Skin of body (tissue), 2 donors: Measurements from ENCODE around the gene CD4. TPM values are rescaled to one million over a fixed set of nuclear protein-coding genes. Genes with fewer than 3 reads are reported as not detected.
"Not testable (repeated sequence)": the region's sequence is repeated elsewhere in the genome, so short reads cannot be mapped to it uniquely, and the experiment has no call there.

Experiments used
- DNase-seq: peaks from one replicate; lab custom pipeline; 2025; lab: John Stamatoyannopoulos, UW
- total RNA-seq: library from RNA; depleted of rRNA; stranded (reverse); fragments of >200 nt; gene quantifications from one replicate; pipeline ENCODE4 v1.2.3, GENCODE V29; 2014

Gene CD4
- total RNA-seq, 1 donor from 2014 or later = 9.7 TPM

DNA sequence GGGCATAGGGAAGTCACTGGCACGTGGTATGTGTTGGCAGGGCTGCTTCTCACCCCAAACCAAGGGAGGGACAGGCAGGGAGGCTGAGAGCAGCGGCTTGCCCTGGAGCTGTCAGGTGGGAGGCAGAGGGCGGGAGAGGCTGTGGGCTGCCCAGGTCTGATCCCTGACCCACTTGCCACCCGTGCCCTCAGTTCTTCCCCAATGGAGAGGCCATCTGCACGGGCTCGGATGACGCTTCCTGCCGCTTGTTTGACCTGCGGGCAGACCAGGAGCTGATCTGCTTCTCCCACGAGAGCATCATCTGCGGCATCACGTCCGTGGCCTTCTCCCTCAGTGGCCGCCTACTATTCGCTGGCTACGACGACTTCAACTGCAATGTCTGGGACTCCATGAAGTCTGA is 56.1 kb downstream of the CD4 start:
- no peak for DNase-seq

DNA sequence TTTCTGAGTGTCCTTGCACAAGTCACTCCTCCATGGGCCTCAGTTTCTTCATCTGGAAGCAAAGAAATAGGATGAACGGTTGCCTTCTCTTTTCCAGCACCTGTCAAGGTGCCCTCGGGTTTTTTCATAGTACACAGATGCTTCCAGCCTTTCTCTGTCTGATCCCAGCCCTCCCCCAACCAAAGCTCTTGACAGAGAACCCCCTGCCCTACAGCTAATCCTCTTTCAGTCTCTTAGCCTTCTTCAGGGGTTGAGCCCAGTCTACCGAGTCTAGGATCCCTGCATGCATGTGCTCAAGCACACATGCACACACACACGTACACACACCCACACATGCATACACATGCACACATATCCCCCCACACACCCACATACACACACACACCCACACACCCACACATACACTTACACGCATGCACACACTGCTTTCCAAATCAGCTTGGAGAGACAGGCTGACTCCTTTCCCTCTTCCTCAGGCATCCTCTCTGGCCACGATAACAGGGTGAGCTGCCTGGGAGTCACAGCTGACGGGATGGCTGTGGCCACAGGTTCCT is 57.1 kb downstream of the CD4 start:
- no peak for DNase-seq

DNA sequence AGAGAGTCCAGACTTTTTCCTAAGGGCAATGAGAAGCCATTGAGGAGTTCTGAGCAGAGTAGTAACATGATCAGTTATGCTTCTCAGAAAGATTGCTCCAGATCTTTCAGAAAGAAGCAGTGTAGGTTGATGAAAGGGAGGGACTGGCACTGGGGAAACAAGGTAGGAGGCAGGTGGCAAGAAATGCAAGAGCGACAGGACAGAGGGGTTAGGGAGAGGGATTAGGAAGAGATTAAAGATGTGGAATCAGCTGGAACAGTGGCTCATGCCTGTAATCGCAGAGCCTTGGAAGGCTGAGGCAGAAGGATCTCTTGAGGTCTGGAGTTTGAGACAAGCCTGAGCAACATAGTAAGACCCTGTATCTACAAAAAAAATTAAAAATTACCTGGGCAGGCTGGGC is 58.3 kb downstream of the CD4 start:
- no peak for DNase-seq

DNA sequence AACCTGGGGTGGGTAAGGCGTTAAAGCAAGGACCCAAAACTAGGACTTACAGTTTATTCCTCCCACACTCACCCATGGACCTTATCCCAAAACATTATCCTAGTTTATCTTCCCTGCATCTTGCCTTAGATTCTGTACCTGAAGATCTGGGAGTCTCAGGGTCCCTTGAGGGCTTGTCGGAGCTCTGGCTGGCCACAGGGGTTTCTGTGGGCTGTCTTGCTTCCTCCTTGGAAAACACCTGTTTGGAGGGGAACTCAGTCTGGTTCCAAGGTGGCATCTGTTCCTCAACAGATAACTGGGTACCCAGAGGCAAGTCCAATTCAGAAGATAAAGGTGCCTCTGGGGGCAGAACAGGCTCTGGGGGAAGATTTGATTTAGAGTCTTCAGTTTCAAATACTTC is 60.1 kb downstream of the CD4 start:
- DNase-seq = no peak

DNA sequence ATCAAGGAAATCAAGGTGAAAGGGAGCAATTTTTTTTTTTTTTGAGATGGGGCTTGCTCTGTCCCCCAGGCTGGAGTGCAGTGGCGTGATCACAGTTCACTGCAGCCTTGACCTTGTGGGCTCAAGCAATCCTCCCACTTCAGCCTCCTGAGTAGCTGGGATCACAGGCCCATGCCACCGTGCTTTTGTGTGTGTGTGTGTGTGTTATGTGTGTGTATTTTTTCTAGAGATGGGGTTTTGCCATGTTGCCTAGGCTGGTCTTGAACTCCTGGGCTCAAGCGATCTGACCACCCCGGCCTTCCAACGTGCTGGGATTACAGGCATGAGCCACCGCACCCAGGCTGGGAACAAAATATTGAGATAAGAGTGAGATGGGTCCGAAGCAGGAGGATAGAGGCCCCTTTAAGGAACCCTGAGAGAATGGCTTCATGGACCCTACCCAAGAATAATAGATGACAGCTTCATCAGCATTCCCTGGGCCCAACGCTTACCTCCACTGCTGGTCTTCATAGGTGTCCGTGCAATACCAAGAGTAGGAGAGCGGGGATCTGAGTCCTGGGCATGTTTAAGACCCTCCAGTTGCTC is 60.7 kb downstream of the CD4 start:
- no peak for DNase-seq

DNA sequence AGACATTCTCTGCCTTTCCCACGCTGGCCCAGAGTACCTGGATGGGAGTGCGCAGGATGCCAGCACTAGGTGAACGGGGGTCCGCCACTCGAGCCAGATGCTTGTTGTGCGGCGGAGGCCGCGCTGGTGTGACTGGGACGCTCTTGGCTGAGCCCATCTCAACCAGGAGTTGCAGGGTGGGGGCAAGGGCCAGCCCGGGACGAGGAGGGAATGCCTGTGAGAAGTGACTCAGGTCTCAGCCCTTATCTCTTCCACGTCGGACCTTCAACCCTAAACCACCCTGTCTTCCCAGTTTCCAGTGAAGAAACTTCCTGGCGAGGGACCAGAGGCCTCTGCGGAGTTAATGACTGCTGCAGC is 61.4 kb downstream of the CD4 start:
- no peak for DNase-seq

DNA sequence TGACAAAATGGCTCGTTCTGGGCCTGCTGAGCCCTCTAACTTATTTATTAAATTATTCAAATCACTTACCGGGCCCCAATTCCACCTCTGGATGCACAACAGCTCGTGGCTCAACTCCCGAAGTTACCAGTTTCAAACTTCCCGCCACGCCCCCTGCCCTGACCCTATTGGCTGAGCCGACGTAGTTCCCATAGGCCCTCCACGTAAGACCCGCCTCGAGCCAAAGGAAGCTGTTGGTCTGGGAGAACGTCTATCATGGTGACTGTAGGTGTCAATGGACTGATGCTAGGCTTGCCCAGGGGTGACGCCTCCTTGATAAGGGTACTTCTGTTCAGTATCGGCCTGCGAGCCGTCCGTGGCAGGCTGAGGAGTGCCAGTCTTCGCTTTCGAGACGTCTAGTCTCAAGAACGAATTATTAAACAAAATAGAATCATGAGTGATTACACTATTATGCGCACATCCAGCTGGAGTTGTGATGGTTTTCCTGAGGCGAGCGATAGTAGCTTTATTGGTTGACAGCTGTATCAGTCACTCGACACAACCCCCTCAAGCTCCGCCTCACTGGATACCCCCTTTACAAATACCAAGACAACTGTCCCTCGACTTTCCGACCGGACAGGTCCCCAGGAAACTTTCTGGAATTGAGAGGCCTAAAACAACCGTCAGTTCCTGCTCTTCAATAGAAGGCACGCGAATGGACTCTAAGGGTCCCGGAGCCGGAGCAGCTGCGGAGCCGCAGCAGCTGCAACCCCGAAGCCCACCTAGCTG is 62.0 kb downstream of the CD4 start, which contains the start of gene CDCA3:
Gene CDCA3 (minus strand): TSS at position 134 of the 768 bp plus-strand sequence. CDS start 334 bp downstream, outside the sequence.
- DNase-seq = peak; percentile 98

DNA sequence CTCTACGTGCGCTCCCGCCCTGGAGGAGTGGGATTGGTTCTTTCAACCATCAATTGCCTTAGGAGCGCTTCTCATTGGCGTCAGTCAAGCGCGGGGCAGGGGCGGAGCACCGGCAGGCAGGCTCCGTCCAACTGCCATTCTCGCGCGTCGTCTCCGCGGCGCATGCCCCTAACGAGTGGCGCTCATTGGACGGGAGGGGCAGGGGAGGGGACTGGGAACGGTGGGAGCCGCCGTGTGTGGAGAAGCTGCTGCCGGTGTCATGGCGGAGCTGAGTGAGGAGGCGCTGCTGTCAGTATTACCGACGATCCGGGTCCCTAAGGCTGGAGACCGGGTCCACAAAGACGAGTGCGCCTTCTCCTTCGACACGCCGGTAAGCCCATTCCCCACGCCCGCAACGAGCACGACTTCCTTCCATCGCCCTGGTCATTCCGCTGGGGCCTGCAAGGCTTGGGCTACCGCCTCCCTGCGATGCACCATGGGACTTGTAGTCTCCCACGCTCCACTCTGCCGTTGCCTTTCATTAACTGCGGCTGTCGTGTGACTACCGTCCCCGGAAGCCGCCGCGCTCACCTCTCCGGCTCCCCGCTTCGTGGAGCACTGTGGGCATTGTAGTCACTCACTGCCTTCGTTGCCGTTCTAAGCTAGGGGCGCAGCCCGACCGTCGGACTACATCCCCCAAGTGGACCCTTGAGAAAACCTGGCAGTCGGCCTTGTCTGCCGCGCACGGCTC is 62.8 kb downstream of the CD4 start, which contains the start of gene USP5:
Gene USP5 (plus strand): TSS at position 230 of the 730 bp plus-strand sequence. CDS start 30 bp downstream, at position 260.
- peak; percentile 100 for DNase-seq

DNA sequence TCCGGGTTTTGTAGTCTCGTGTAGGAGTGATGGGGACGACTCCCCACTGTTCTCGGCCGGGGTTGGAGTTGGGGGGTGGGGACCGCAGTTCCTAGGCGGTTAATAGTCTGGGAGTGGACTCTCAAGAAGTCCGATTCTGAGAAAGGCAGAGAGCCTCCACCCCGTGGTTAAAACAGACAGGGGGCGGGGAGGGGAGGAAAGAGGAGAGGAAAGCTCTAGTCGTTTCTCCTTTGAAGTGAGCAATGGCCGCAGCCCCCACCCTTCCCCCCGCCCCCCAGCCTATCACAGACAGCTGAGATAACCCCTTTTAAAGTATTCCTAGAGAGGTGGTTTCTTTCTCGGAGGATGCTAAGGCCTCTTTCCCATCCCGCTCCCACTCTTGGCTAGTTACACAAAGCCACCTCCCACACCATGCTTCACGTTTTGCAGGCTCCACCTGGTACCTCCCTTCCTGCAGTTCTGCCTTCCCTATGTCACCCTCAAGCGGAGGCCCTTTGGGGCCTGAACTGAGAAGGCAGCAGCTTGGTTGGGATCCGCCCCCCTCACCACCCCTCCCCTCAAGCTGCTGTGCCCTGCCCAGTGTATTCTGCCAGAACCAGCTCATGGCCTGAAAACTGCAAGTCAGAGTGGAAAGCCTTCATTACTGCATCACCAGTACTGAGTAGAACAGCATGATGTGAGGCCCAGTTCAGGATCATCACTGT is 63.5 kb downstream of the CD4 start:
- DNase-seq = peak; percentile 34

DNA sequence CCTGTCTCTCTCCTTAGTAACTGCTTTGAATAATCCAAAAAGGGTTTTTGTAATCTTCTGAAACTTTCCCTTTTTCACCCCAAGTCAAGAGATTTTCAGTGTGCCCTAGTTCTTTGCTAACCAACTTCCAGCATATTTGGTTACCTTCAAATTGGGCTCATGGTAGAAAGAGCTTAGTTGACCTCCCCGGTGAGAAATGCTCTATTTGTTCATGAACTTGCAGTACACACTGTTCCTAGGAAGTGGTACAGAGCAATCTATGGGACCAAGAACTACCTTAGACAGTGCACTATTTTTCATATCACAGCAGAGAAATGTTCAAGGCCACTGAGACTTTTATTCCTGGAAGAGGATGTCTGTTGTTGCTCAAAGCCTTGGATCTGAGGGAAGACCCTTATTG is 64.3 kb downstream of the CD4 start:
- no peak for DNase-seq

DNA sequence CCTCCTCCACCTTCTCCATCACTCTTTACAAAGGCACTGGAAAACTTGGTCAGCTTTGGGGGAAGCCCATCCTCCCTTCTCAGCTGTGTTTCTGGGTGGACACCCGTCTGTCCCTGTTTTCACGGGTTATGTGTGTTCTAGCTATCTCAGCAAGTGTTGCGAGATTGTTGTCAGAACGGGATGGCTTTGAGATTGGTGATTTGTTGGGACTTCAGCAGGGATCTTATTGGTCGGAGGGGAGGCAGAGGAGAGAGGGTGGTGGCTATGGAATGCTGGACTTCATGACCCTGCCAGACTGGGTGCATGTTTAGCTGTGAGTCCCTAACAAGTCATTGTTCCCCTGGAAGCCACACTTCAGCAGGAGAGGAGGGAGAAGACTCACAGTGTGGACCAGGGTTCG is 64.7 kb downstream of the CD4 start:
- DNase-seq = no peak

DNA sequence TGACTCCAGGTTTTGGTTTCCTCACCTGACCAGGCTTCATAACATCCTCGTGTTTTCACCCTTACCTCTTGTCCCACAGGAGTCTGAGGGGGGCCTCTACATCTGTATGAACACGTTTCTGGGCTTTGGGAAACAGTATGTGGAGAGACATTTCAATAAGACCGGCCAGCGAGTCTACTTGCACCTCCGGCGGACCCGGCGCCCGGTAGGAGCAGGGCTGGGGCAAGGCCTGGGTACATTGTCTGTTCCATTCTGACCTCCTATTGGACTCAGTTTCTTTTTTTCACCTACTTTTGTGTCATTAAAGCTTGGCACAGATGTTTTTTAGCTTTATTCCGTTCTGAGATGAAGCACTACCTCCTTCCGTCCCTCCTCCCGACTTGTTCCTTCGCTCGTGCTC is 66.0 kb downstream of the CD4 start:
- DNase-seq = no peak

DNA sequence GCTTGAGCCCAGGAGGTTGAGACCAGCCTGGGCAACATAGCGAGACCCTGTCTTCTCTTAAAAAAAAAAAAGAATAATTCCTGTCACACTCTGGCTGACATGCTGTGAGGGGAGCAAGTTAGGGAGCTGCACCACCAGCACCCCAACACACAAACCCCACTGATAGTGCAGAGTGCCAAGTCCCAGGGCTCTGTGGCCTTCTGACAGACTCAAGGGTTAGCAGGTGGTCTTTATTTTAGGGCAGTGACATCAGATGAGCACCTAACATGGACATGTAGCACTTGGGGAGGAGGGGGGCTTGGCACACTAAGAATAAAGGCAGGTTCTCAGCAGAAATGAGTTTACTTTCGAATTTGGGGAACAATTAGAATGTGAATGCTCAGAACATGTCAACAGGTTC is 69.5 kb downstream of the CD4 start:
- DNase-seq = no peak

DNA sequence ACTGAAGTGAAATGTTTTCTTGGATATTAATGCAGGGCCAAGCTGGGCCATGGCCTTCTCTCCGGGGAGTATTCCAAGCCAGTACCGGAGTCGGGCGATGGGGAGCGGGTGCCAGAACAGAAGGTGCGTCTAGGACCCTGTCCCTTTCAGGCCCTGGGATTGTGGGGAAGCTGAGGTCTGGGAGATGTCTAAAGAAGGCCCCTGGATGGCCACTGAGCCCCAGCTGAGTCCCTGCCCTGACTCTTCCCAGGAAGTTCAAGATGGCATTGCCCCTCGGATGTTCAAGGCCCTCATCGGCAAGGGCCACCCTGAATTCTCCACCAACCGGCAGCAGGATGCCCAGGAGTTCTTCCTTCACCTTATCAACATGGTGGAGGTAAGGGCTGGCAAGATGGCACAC is 70.8 kb downstream of the CD4 start:
- no peak for DNase-seq

DNA sequence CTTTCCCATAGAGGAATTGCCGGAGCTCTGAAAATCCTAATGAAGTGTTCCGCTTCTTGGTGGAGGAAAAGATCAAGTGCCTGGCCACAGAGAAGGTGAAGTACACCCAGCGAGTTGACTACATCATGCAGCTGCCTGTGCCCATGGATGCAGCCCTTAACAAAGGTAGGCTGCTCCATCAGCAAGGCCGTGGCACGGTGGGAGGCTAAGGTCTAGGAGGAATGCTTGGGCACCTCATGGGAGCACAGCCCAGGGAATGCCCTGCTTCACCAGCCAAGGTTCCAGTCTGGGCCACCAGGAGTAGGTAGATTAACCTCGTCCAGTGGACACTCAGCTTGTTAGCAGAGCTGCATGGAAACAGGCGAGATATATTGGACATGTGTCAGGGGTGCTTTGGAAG is 71.6 kb downstream of the CD4 start:
- DNase-seq = no peak

DNA sequence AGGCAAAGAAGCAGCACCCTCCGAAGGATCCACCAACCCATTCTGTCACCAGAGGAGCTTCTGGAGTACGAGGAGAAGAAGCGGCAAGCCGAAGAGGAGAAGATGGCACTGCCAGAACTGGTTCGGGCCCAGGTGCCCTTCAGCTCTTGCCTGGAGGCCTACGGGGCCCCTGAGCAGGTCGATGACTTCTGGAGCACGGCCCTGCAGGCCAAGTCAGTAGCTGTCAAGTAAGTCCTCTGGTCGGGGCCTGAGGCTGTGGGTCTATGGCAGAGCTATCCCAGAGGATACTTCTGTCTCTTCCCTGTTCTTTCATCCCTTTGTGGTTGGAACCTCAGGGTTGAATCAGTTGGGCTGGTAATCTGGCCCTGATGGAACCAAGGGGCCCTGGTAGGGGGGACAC is 72.1 kb downstream of the CD4 start:
- DNase-seq = no peak

DNA sequence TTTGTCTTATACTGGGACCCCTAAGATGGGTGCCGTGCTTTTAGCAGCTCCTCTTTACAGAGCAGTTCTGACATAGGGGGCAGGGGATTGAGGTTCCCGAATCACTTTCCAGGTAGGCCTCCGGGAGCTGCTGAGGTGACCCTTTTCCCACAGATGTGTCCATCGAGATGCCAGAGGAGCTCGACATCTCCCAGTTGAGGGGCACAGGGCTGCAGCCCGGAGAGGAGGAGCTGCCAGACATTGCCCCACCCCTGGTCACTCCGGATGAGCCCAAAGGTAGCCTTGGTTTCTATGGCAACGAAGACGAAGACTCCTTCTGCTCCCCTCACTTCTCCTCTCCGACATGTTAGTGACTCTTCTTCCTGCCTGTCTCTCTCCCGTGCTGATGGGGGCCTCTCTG is 73.7 kb downstream of the CD4 start:
- DNase-seq = no peak

DNA sequence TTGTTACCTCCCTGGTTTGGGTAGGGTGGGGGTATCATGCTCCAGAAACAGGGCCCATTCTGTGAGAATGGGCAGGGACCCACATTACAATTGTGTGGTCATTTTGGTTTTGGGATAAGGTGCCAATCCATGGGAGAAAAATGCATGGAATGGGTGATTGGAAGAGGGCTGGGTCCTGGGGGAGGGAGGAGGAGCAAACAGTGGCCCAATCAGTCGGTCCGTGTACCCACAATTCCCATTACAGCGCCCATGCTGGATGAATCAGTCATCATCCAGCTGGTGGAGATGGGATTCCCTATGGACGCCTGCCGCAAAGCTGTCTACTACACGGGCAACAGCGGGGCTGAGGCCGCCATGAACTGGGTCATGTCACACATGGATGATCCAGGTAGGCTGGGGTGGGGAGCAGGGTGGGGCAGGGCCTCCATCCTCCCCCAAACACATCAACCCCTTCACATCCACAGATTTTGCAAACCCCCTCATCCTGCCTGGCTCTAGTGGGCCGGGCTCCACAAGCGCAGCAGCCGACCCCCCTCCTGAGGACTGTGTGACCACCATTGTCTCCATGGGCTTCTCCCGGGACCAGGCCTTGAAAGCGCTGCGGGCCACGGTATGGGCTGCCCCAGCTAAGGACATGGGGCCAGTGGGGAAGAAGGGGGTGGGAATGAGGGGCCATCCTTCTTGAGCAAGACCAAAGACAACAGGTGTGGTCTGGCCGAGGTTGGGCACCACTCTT is 74.4 kb downstream of the CD4 start:
- no peak for DNase-seq

DNA sequence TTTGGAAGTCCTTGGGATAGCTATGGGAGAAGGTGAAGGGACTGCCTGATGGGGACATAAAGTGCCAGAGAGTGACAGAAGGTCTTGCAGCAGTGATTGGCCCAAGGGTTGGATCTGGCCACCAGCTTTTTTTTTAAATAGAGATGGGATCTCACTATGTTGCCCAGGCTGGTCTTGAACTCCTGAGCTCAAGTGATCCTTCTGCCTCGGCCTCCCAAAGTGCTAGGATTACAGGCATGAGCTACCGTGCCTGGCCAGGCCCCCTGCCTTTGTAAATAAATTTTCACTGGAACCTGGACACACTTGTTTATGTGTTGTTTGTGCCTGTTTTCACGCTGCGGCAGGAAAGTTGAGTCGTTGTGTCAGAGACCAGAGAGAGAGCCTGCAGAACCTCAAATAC is 76.0 kb downstream of the CD4 start:
- DNase-seq = not testable (repeated sequence)

DNA sequence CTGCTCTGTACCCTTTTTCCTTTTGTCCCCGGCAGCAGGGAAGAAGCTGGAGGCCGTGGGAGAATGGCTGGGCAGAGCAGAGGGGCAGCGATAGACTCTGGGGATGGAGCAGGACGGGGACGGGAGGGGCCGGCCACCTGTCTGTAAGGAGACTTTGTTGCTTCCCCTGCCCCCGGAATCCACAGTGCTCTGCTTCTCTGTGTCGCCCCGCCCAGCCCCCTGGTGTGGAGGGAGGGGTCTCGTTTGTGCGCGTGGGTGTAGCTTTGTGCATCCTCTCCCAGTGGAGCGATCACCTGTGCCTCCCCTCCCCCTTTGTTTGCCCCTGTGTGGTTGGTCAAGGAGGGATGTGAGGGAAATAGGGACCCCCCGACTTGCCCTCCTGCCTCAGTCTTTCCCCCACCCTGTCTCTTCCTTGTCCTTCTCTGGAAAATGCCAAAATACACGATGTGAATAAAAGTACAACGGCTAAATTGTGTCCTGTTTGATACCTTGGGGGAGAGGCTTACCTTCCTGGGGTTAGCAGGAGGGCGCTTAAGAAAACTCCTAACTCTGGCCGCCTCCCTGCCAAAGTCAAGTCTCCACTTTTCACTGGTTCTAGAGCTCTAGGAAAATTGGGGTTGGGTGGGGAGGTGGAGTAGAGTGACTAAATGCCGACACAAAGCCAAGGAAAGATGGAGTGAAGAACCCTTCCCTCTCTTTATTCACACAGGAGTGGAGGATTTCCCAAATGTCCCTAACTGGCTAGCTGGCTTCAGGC is 77.0 kb downstream of the CD4 start:
- no peak for DNase-seq
